Measurements from ENCODE around the gene DTNBP1.

DNA sequence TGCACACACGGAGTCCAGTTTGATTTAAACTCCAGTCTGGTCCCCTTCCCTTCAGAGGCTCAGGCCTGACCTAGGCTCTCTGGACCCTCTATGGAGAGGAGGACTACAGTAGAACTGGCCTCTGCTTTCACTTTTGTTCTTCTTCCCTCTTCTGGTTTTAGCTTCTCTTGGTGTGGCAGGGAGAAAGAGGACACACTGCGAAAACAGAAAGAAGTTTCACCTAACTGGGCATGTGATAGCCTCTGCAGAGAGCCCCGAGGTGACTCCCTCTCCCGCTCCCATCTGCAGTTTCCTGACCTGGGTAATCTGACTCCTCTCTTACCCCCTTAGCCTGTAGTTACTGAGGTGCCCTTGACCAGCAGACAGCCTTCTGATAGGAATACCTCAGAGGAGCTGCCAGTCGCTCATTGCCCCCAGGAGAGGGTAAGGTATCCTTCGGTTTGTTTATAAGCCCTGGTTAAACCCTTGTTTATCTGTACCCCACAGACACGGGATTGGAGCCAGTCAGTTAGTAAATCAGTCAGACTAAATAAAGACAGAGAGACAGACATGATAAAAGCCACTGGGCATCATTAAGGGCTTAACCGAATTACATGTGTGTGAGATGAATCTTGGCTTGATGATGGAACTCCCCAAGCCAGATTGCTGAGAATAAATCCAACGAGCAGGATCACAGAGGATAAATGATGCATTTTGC is 12.0 kb upstream of the DTNBP1 start:
- TF ChIP-seq, protein P1, sequence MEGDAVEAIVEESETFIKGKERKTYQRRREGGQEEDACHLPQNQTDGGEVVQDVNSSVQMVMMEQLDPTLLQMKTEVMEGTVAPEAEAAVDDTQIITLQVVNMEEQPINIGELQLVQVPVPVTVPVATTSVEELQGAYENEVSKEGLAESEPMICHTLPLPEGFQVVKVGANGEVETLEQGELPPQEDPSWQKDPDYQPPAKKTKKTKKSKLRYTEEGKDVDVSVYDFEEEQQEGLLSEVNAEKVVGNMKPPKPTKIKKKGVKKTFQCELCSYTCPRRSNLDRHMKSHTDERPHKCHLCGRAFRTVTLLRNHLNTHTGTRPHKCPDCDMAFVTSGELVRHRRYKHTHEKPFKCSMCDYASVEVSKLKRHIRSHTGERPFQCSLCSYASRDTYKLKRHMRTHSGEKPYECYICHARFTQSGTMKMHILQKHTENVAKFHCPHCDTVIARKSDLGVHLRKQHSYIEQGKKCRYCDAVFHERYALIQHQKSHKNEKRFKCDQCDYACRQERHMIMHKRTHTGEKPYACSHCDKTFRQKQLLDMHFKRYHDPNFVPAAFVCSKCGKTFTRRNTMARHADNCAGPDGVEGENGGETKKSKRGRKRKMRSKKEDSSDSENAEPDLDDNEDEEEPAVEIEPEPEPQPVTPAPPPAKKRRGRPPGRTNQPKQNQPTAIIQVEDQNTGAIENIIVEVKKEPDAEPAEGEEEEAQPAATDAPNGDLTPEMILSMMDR (IDR thresholded peaks at IDR 0.05), result no peak
- no peak for TF ChIP-seq POLR2A (IDR thresholded peaks at IDR 0.05)

All from Peyer's patch (tissue), 4 donors.